Hematopoietic multipotent progenitor cell treated with erythropoietin and hydrocortisone succinate and interleukin-3 and kit ligand, for 8 days (in vitro differentiated cells): Measurements from ENCODE around the gene NGFR.
A peak's percentile ranks its signal among the peaks of the same experiment; 100 is the strongest.

Experiments used
- DNase-seq: peaks from one replicate; pipeline ENCODE4 v3.0.0-alpha.2; 2015

NGFR gene

GRCh38 chr17:49518346-49519078, 23.4 kb downstream of the NGFR start:
- DNase-seq = no peak

GRCh38 chr17:49519781-49520180, 24.7 kb downstream of the NGFR start:
- no peak for DNase-seq

DNA sequence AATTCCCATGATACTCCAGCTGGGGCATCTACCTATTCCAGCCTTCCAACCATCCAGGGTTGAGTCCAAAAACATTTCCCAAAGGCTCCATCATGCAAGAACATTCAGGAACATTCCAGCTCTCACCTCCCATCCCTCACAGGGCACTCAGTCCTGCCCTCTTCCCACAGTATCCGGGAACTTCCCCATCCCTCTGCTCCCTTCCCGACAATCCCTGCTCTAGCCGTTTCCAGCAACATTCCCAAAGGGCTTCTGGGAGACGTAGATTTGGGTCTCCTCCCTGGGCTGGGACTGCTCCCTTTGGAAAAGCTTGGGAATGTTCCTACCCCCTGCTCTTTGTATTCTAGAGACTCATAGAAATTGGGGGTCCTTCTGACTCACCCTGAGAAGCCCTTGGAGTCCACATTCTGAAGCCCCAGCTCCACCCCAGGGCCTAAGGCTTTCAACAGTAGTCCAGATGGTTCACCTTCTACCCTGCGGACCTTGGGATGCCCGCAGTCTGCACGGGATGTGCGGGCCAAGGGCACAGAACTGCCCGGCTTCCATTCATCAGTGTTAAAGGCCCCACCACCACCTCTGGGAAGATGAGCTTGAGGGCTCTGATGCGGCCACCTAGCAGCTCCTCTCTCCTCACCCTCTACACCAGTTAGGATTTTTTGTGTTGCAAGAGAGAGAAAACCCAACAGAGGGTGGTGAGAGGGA, 25.4 kb downstream of the NGFR start:
- DNase-seq = no peak

DNA sequence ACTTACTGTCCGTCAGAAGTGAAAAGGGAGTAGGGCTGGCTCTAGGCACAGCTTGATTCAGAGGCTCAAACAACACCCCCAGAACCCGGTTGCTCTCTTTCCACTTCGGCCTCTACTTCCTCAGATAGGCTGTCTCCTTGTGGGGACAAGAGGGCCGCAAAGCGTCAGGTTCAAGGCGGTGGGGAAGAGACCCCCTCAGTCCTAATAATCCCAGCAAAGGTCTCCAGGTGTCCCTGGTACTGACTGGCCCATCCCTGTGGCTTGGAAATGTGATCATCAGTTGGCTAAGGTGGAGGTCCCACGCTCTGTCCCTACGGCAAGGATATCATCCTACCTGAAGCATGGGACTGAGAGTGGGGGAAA, 26.0 kb downstream of the NGFR start:
- no peak for DNase-seq

DNA sequence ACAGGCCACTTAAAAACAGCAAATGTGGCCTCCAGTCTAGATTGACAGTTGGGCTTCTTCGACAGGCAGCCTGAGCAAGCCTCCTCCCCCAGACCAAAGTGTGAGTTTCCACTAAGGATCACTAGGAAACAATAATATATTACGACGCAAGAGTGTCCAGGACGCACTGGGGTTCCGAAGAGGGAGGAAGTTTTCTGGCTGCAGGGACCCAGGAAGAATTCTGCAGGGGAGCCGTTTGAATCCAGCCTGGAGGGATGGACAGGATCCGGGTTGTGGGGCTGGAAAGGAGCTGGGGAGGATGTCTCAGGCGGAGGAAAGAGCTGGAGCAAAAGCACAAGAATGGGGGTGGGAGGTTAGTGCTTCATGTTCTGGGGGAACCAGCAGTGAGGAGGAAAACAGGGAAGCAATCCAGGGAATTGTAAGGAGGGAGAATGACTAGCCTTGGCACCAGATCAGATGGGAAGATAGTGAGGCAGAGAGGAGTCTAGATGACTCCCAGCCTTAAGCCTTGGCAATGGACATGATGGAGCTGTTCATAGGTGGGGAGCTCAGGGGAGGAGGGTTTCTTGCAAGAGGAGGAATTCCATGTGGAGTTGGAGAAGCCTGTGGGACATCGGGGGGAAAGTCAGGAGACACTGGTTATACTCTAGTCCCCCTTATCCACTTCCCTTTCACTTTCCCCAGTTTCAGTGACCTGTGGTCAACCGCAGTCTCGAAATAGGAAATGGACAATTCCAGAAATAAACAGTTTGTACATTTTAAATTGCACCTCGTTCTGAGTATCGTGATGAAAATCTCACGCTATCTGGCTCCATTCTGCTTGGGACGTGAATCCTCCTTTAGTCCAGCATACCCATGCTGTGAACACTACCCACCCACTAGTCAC, 26.6 kb downstream of the NGFR start:
- no peak for DNase-seq

DNA sequence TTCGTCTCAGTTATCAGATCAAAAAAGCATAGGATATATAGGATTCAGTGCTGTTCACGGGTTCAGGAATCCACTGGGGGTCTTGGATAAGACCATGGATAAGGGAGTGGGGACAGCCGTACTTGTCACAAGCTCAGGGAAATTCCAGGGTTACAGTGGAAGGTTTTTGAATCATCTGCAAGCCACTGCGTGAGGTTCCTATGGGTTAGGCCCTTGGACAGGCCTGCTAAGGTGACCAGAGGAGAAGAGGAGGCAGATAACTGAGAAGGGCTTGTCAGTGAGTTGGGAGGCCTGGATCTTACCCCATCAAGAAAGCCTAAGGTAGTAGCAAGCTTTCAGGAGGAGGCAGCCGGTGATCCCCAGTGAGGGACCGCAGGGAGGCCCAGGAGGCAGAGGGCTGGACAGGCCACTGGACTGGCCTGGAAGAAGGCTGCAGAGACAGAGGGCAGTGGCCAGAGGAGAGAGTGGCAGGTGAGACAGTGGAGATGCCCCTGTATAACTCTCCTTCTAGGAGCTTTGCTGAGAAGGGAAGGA, 27.3 kb downstream of the NGFR start:
- no peak for DNase-seq

GRCh38 chr17:49523196-49523595, 28.1 kb downstream of the NGFR start:
- DNase-seq = no peak

- DNase-seq = peak; percentile 29
These were observed 28.8 kb downstream of the NGFR start for GRCh38 chr17:49523706-49524472.

GRCh38 chr17:49524473-49525359, 29.6 kb downstream of the NGFR start:
- DNase-seq = no peak

GRCh38 chr17:49525831-49526741, 31.0 kb downstream of the NGFR start:
- DNase-seq = no peak

- no peak for DNase-seq
These were observed 33.0 kb downstream of the NGFR start for GRCh38 chr17:49527927-49528651.

DNA sequence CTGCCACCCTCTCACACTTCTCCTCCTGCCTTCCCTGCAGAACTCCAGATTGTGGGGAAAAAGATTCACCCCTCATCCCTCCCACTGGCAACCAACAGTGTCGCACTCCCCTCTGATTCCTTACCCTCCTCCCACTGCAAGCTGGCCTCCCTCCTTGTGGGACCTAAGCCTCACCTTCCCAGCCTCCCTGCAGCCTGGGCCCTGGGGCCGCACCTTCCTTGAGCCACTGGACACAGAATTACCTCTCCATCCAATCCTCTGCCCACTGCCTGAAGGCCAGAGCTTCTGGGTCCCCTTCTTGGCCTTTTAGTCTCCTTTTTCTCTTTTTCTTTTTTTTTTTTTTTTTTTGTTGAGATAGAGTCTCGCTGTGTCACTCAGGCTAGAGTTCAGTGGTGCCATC, 33.9 kb downstream of the NGFR start:
- DNase-seq = no peak

DNA sequence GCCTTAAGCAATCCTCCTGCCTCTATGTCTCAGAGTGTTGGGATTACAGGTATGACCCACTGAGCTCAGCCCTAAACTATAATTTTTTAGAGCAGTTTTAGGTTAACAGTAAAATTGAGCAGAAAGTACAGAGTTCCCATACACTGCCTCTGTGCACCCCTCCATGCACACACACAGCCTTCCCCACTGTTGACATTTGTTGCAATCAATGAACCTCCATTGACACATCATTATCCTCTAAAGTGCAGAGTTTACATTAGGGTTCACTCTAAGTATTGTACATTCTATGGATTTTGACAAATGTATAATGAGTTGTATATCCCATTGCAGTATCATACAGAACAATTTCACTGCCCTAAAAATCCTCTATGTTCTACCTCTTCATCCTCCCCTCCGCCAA, 35.0 kb downstream of the NGFR start:
- DNase-seq = no peak

DNA sequence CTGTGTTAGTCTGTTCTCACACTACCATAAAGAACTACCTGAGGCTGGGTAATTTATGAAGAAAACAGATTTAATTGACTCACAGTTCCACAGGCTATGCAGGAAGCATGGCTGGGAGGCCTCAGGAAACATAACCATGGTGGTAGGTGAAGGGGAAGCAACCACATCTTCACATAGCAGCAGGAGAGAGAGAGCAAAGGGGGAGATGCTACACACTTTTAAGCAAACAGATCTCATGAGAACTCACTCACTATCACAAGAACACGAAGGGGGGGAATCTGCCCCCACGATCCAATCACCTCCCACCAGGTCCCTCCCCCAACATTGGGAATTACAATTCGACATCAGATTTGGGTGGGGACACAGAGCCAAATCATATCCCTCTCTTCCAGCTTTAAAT, 48.8 kb downstream of the NGFR start:
- DNase-seq = no peak

GRCh38 chr17:49545007-49545660, 50.0 kb downstream of the NGFR start:
- no peak for DNase-seq

DNA sequence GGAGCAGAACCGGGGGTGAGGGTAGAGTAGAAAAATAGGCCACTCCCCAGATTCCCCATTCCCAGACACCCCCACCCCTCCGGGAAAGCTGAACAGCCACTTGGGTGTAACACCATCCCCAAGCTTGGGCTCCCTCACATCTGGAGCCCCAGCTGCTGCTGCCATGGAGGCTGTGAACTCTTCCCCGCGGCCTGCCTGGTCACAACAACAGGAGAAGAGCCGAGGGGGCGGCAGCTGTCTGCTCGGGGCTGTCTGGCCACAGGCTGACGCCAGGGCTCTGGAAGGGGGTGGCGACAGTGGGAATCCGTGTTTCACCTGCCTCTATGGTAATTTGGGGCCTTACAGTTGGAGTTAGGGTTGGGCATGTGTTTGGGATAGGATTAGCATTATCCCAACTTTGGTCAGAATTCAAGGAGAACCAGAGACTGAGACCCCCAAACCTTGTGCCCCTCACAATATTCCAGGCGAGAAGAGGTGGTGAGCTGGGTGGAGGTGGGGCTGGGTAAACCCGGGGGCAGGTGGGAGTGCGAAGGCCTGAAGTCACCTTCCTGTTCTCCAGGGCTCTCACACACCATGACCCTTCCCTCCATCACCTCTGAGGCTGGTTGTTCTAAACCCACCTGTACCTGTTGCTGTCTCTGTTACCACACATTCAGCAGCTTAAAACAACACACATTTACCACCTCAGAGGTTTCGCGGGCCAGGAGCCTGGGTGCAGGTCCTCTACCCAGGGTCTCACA, 50.9 kb downstream of the NGFR start:
- DNase-seq = no peak

DNA sequence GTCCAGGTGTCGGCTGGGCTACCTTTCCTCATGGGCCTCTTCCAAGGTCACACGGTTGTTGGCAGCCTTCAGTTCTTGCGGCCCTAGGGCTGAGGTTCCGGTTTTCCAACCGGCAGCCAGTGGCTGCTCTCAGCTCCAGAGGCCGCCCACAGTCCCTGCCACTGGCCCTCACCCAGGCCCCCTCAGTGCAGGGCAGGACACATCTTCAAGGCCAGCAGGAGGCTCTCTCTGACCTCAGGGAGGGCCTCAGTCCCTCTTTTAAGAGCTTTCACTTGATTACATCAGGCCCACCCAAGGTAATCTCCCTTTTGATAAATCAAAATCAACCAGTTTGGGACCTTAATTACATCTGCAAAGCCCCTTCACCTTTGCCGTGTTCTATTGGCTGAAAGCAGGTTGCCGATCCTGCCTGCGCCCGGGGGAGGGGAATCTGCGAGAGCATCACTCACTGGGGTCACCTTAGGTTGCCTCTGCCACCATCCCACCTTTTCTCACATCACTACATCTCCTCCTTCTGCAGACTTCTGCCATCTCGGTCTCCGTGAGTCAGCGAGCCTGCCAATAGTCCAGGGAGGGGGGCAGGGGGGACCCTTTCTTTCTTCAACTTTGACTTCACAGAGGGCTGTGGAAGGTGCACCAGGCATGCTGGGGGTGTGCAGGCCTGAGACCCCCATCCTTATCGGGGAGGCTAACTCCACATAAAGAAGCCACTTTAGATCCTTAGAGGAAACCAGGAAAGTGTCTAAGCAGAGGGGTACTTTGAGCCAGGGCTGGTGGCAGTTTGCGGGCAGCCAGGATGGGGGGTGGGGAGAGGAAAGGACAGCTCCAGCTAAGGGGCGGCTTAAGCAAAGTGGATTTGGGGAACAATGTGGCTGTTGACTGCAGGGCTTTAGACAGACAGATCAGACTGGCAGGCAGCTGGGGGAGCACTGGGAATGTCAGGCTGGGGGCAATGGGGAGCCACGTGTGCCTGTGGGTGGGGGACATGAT, 51.7 kb downstream of the NGFR start:
- no peak for DNase-seq
